ENCODE results near the gene PTBP1.

The PTBP1 gene

GRCh38 chr19:855566-856120 is 58.4 kb downstream of the PTBP1 start:
- no peak for DNase-seq

- no peak for DNase-seq
These were observed 61.0 kb downstream of the PTBP1 start for GRCh38 chr19:858284-858683.

GRCh38 chr19:858868-859843 is 61.9 kb downstream of the PTBP1 start, which contains the start of gene CFD:
Gene CFD, plus strand, starts transcription at chr19:859664. Its CDS starts 26 bp downstream, at chr19:859690.
- no peak for DNase-seq

- no peak for DNase-seq
These were observed 64.0 kb downstream of the PTBP1 start for GRCh38 chr19:861141-861755.

Data from NK-92 treated with Interleukin-12 subunit alpha and Interleukin-12 subunit beta, amount 100 ng/mL, for 24 hours (cell line).